Lung (tissue), 12 donors: ENCODE measurements around the gene CFAP70. TPM values are rescaled to one million over a fixed set of nuclear protein-coding genes. Genes with fewer than 3 reads are reported as not detected.

Source experiments
- ATAC-seq: fragments of 200-7000 bp; cut with Tn5 transposase; one replicate; pipeline ENCODE4 v1.9.1; 2020; ENCODE audit warnings: moderate number of reproducible peaks; ENCODE audit not compliant: insufficient read depth, low FRiP score
- DNase-seq, 3 donors: peaks; one replicate each; pipeline ENCODE4 v3.0.0-alpha.2; 2013 to 2017
- H3K27ac ChIP-seq, 2 donors: one replicate each; pipeline ENCODE4 v1.5.1; 2013; ENCODE audit warnings: mild to moderate bottlenecking in 2 of 2, moderate library complexity in 2 of 2, control low read depth in 1 of 2, inconsistent platforms in 1 of 2, low read depth in 1 of 2, low read length in 1 of 2
- H3K27me3 ChIP-seq, 3 donors: one replicate each; pipeline ENCODE4 v1.5.1; 2013; ENCODE audit warnings: low read length in 2 of 3; ENCODE audit not compliant: control insufficient read depth in 3 of 3, insufficient read depth in 3 of 3
- H3K36me3 ChIP-seq, 4 donors: one replicate each; pipeline ENCODE4 v1.5.1; 2013; ENCODE audit warnings: low read length in 4 of 4, mild to moderate bottlenecking in 1 of 4, moderate library complexity in 1 of 4; ENCODE audit not compliant: control insufficient read depth in 4 of 4, insufficient read depth in 4 of 4
- H3K4me1 ChIP-seq, 5 donors: one replicate each; pipeline ENCODE4 v1.5.1; 2013; ENCODE audit warnings: low read length in 5 of 5, mild to moderate bottlenecking in 2 of 5, moderate library complexity in 1 of 5; ENCODE audit not compliant: control insufficient read depth in 5 of 5, insufficient read depth in 5 of 5
- H3K4me3 ChIP-seq: one replicate; pipeline ENCODE4 v1.5.1; 2013; ENCODE audit warnings: mild to moderate bottlenecking, control low read depth, moderate library complexity
- H3K9ac ChIP-seq, 2 donors: one replicate each; pipeline ENCODE4 v1.5.1; 2013; ENCODE audit warnings: low read length in 2 of 2, control low read depth in 1 of 2; ENCODE audit not compliant: insufficient read depth in 1 of 2
- H3K9me3 ChIP-seq, 4 donors: one replicate each; pipeline ENCODE4 v1.5.1; 2013; ENCODE audit warnings: low read length in 3 of 4, mild to moderate bottlenecking in 1 of 4, moderate library complexity in 1 of 4; ENCODE audit not compliant: control insufficient read depth in 4 of 4, insufficient read depth in 3 of 4
- WGBS, 2 donors: extraction: QIAGEN DNeasy Blood & Tissue Kit; methylation state at CpG; one replicate each; pipeline ENCODE4 v1.1.7; 2013; 5-methylcytosine and 5-hydroxymethylcytosine counted together
- polyA plus RNA-seq, 2 donors: library from polyadenylated mRNA; stranded (reverse); fragments of 200-250 nt; gene quantifications; one replicate each; pipeline ENCODE4 v1.2.1, GENCODE V29; 2013
- total RNA-seq, 2 donors: library from RNA; depleted of rRNA in 1 of 2; stranded (reverse); fragments of >200 nt in 1 of 2; gene quantifications; one replicate each; pipeline ENCODE4 v1.2.1, GENCODE V29; 2014 to 2021
- TF ChIP-seq, protein P1 (sequence below): IDR thresholded peaks from 2 replicates; pipeline ENCODE4 v1.5.1; 2012; ENCODE audit warnings: mild to moderate bottlenecking; ENCODE audit errors: control extremely low read depth, extremely low read depth
- donor health status: control.
- donor health status: control.
- donor health status: Bipolar disorder and iron deficiency.
- donor health status: healthy.
- donor health status: DM: yes; HTN: yes; CAD: no.

Gene CFAP70
- total and polyA plus RNA-seq, 4 donors = 3.5 to 17.2 (median 8.6) TPM

DNA sequence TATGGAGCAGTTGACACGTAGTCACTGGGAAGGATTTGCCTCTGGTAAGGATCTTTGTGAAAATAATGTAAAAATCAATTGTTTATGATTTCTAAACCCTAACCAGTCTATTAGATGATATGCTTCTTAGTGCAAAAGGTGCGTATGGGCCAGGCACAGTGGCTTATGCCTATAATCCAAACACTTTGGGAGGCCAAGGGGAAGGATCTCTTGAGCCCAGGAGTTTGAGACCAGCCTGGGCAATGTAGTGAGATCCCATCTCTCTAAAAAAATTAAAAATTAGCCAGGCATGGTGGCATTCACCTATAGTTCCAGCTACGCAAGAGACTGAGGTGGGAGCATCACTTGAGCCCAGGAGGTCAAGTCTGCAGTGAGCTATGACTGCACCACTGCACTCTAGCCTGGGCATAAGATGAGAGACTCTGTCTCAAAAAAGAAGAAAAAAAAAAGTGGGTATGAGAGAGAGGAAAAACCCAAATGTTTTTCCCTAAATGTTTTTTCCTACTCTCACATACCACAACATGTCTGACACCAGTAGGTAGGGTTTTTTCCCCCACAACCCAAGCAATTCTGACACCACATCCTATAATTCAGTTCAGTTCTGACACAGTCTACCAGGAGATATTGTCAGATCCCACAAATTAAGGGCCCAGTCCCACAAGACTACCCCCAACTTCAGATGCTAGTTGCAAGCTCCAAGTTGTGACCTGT is 148.1 kb downstream of the CFAP70 start:
- Histone ChIP-seq H3K4me1 (no peaks in the 10 kb centered on the region), H3K27me3 (no peaks in the 10 kb centered on the region), H3K4me3 (no peak overlapping the region), H3K9me3 (no peaks in the 10 kb centered on the region), H3K36me3 (peaks cover 0 to 8% (median under 1%) of the 10 kb centered on the region in 4 donors), H3K9ac (no peak overlapping the region), H3K27ac (no peak overlapping the region)
- WGBS, 2 donors = 97 to 100% methylated on average over 3 of the region's 3 CpGs
- DNase-seq = no peak
- TF ChIP-seq, protein P1, sequence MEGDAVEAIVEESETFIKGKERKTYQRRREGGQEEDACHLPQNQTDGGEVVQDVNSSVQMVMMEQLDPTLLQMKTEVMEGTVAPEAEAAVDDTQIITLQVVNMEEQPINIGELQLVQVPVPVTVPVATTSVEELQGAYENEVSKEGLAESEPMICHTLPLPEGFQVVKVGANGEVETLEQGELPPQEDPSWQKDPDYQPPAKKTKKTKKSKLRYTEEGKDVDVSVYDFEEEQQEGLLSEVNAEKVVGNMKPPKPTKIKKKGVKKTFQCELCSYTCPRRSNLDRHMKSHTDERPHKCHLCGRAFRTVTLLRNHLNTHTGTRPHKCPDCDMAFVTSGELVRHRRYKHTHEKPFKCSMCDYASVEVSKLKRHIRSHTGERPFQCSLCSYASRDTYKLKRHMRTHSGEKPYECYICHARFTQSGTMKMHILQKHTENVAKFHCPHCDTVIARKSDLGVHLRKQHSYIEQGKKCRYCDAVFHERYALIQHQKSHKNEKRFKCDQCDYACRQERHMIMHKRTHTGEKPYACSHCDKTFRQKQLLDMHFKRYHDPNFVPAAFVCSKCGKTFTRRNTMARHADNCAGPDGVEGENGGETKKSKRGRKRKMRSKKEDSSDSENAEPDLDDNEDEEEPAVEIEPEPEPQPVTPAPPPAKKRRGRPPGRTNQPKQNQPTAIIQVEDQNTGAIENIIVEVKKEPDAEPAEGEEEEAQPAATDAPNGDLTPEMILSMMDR = no peak
- no peak for ATAC-seq

DNA sequence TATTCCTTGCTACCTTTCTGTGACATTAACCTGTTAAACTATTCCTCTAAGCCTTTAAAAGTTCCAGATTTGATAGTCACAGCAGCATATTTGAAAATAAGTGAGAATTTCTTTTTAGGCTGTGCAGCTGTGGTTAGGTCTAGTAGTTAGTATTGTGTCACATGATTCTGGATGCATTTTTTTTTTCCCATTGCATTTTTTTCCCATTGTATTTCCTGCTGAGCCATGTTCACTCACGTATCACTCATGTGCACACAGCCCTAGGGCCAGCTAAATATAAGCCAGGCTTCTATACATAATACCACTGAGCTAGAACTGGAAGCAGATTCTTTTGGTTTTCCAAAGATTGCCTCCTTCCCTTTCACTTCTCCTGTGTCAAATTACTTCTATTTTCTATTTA is 149.0 kb downstream of the CFAP70 start:
- 70 to 75% methylated on average over 1 of the region's 1 CpG for WGBS, 2 donors

DNA sequence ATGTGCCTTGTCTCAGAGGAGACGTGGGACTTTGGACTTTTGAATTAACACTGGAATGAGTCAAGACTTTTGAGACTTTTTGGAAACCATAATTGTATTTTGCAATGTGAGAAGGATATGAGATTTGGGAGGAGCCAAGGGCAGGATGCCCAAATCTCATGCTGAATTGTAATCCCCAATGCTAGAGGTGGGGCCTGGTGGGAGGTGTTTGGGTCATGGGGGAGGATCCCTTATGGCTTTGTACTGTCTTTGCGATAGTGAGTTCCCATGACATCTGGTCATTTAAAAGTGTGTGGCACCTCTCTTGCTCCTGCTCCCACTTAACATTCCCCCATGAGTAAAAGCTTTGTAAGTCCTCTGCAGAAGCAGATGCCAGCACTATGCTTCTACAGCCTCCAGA is 150.8 kb downstream of the CFAP70 start:
- DNase-seq = peak in 1 of 3 donors; percentile 10
- H3K4me1 ChIP-seq = no peaks in the 10 kb centered on the region
- H3K9ac ChIP-seq = no peak overlapping the region
- ATAC-seq = no peak
- TF ChIP-seq, protein P1 = no peak
- no peaks in the 10 kb centered on the region for H3K9me3 ChIP-seq
- H3K4me3 ChIP-seq = no peak overlapping the region
- H3K27ac ChIP-seq = no peak overlapping the region
- peaks cover 0 to 8% (median 1%) of the 10 kb centered on the region in 4 donors for H3K36me3 ChIP-seq
- WGBS, 2 donors = 82 to 89% methylated on average over 2 of the region's 2 CpGs
- H3K27me3 ChIP-seq = no peaks in the 10 kb centered on the region

More for the DNA sequence above, 149.0 kb downstream of the CFAP70 start:
- Histone ChIP-seq H3K27me3 (no peaks in the 10 kb centered on the region), H3K36me3 (peaks cover 0 to 8% (median under 1%) of the 10 kb centered on the region in 4 donors), H3K9ac (no peak overlapping the region), H3K27ac (no peak overlapping the region), H3K4me3 (no peak overlapping the region), H3K9me3 (no peaks in the 10 kb centered on the region), H3K4me1 (no peaks in the 10 kb centered on the region)
- ATAC-seq (no peak), DNase-seq (peak in 1 of 3 donors; percentile 14)
- TF ChIP-seq, protein P1 = no peak

DNA sequence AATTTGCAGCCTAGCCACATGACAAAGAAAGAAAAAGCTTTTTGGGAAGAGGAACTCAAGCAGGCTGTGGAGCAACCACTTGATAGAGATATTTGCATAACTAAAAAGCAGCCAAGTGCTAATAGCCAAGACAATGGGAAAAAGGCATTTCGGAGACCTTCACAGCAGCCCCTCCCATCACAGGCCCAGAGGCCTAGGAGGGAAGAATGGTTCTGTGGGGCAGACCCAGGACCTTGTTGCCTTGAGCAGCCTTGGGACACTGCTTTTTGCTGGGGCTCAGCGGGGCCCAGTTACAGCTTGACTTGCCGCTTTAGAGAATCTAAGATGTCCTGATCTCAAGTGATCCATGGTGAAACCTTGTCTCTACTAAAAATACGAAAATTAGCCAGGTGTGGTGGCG is 152.3 kb downstream of the CFAP70 start:
- no peaks in the 10 kb centered on the region for H3K27me3 ChIP-seq
- no peak overlapping the region for H3K4me3 ChIP-seq
- H3K27ac ChIP-seq = no peak overlapping the region
- WGBS, 2 donors = 98 to 99% methylated on average over 5 of the region's 5 CpGs
- H3K4me1 ChIP-seq = no peaks in the 10 kb centered on the region
- DNase-seq = no peak
- peaks cover 2 to 8% (median 4%) of the 10 kb centered on the region in 4 donors for H3K36me3 ChIP-seq
- no peaks in the 10 kb centered on the region for H3K9me3 ChIP-seq
- ATAC-seq = no peak
- no peak overlapping the region for H3K9ac ChIP-seq
- TF ChIP-seq, protein P1 = no peak
